H1 (cell line): ENCODE measurements around the gene AFF2.

Experiments
- BRCA1 ChIP-seq: IDR thresholded peaks from 2 replicates; pipeline ENCODE4 v1.6.1; 2012; ENCODE audit warnings: low read depth, low read length, improper control_type of control experiment
- CBX5 ChIP-seq: fragments of 300-800, 300-1000 bp; sonication (generic); IDR thresholded peaks from 2 replicates; pipeline ENCODE4 v1.7.1; 2016; ENCODE audit warnings: antibody characterized with exemption, low read length, low read depth
- EP300 ChIP-seq, 2 experiments: IDR thresholded peaks; 1 replicate in 1 of 2; 2 replicates in 1 of 2; pipeline ENCODE4 v1.6.1; 2011 to 2012; ENCODE audit warnings: low read depth in 2 of 2, low read length in 2 of 2, mild to moderate bottlenecking in 2 of 2, borderline replicate concordance in 1 of 2, inconsistent platforms in 1 of 2, moderate library complexity in 1 of 2
- JUND ChIP-seq: IDR thresholded peaks from 2 replicates; pipeline ENCODE4 v1.6.1; 2011; ENCODE audit warnings: mild to moderate bottlenecking, improper control_type of control experiment, low read length
- POLR2A ChIP-seq, 2 experiments: IDR thresholded peaks; 1 replicate in 1 of 2; 2 replicates in 1 of 2; pipeline ENCODE4 v1.6.1; 2011; ENCODE audit warnings: low read depth in 2 of 2, low read length in 2 of 2, mild to moderate bottlenecking in 2 of 2; ENCODE audit errors: control extremely low read depth in 1 of 2
- POLR2AphosphoS5 ChIP-seq: IDR thresholded peaks from 2 replicates; pipeline ENCODE4 v1.6.1; 2011; ENCODE audit warnings: low read depth, low read length
- POU5F1 ChIP-seq: IDR thresholded peaks from 2 replicates; pipeline ENCODE4 v1.6.1; 2011; ENCODE audit warnings: low read depth, mild to moderate bottlenecking, low read length, moderate library complexity
- RAD21 ChIP-seq, 2 experiments: IDR thresholded peaks in 1 of 2; conservative IDR thresholded peaks in 1 of 2; 2 replicates each; pipeline ENCODE4 v1.6.1; 2011; ENCODE audit warnings: low read depth in 2 of 2, low read length in 2 of 2, improper control_type of control experiment in 1 of 2, inconsistent platforms in 1 of 2, mild to moderate bottlenecking in 1 of 2, moderate library complexity in 1 of 2
- SUZ12 ChIP-seq: fragments of 200-600 bp; sonication (generic); IDR thresholded peaks from 2 replicates; pipeline ENCODE4 v1.6.1; 2012; ENCODE audit warnings: mild to moderate bottlenecking, inconsistent platforms, low read length, moderate library complexity, mixed read lengths
- TEAD4 ChIP-seq: IDR thresholded peaks from 2 replicates; pipeline ENCODE4 v1.6.1; 2012; ENCODE audit warnings: low read depth, low read length, inconsistent platforms, mixed read lengths
- ZNF274 ChIP-seq: IDR thresholded peaks from 2 replicates; pipeline ENCODE4 v1.7.0; 2012; ENCODE audit warnings: low read length, borderline replicate concordance; ENCODE audit errors: extremely low read depth
- TF ChIP-seq, protein P1 (sequence below), 3 experiments: IDR thresholded peaks; 1 replicate in 2 of 3; 2 replicates in 1 of 3; pipeline versions ENCODE4 v1.5.1 to v1.6.1; 2011; ENCODE audit warnings: low read length in 3 of 3, mild to moderate bottlenecking in 3 of 3, inconsistent platforms in 2 of 3, low read depth in 1 of 3, moderate library complexity in 1 of 3; ENCODE audit not compliant: insufficient read depth in 1 of 3; ENCODE audit errors: control extremely low read depth in 1 of 3

DNA sequence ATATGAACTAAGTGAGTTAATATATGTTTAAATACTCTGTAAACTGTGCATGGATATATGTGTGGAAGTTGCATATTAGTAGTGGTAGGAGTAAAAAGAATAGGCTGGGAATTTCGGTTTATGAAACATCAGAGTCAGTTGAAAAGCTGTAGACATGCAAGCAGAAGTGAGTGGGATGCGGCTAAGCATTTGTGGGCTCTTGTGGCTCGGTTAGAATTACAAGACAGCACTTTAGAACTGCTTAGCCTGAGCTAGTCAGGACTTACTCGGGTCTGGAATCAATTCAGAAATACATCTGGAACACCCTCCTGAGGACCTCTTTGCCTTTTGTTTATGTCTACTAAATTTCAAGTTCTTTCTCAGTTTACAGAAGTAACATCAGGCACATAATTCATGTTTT is 93.6 kb downstream of the AFF2 start:
- TF ChIP-seq SUZ12 (no peak), POLR2AphosphoS5 (no peak), EP300 (IDR thresholded peaks at IDR 0.05; ENCODE audit: borderline replicate concordance in 1 of 2, low read depth in 2 of 2, low read length in 2 of 2) (no peak), POLR2A (IDR thresholded peaks at IDR 0.05; ENCODE audit: control extremely low read depth in 1 of 2, low read depth in 2 of 2, low read length in 2 of 2) (no peak), POU5F1 (no peak), ZNF274 (no peak), TEAD4 (no peak), BRCA1 (no peak), JUND (no peak), RAD21 (IDR thresholded peaks at IDR 0.05 in 1 of 2, conservative IDR thresholded peaks at IDR 0.05 in 1 of 2; ENCODE audit: low read depth in 2 of 2, low read length in 2 of 2) (no peak), CBX5 (no peak)
- TF ChIP-seq, protein P1, sequence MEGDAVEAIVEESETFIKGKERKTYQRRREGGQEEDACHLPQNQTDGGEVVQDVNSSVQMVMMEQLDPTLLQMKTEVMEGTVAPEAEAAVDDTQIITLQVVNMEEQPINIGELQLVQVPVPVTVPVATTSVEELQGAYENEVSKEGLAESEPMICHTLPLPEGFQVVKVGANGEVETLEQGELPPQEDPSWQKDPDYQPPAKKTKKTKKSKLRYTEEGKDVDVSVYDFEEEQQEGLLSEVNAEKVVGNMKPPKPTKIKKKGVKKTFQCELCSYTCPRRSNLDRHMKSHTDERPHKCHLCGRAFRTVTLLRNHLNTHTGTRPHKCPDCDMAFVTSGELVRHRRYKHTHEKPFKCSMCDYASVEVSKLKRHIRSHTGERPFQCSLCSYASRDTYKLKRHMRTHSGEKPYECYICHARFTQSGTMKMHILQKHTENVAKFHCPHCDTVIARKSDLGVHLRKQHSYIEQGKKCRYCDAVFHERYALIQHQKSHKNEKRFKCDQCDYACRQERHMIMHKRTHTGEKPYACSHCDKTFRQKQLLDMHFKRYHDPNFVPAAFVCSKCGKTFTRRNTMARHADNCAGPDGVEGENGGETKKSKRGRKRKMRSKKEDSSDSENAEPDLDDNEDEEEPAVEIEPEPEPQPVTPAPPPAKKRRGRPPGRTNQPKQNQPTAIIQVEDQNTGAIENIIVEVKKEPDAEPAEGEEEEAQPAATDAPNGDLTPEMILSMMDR (IDR thresholded peaks at IDR 0.05; ENCODE audit: control extremely low read depth in 1 of 3, insufficient read depth in 1 of 3, low read depth in 1 of 3, low read length in 3 of 3): no peak
